HCT116 (cell line): ENCODE measurements around the gene OR7G3. TPM values are rescaled to one million over a fixed set of nuclear protein-coding genes. Genes with fewer than 3 reads are reported as not detected.

Experiments used
- ATAC-seq: fragments of 200-7000 bp; cut with Tn5 transposase; 2 replicates; pipeline ENCODE4 v1.9.1; 2020; ENCODE audit warnings: mild to moderate bottlenecking, moderate library complexity
- BruUV-seq: library from RNA; stranded (reverse); fragments of 400-500 nt; replicated peaks from 2 replicates; lab custom pipeline; 2021; lab: Mats Ljungman, UMichigan
- CTCF ChIA-PET: fragments of 300-600 bp; sonication (Branson Sonifier 250); formaldehyde crosslinking; loops from one replicate; lab custom pipeline; 2021; ENCODE audit warnings: antibody characterized with exemption; lab: Charles Lee
- POLR2A ChIA-PET: fragments of 300-600, 350-600 bp; sonication (Branson Sonifier 250); formaldehyde crosslinking; loops from one replicate; lab custom pipeline; 2021; ENCODE audit warnings: antibody characterized with exemption; lab: Charles Lee
- RAD21 ChIA-PET, 2 experiments: fragments of 300-600 bp; sonication (Branson Sonifier 250); formaldehyde crosslinking; loops; one replicate each; lab custom pipeline; 2023; ENCODE audit warnings: low total read pairs in 2 of 2; ENCODE audit not compliant: uncharacterized antibody in 2 of 2, unreplicated experiment in 2 of 2, low non-redundant PET in 1 of 2; lab: Charles Lee
- DNase-seq: peaks from one replicate; pipeline ENCODE4 v3.0.0-alpha.2; 2010; ENCODE audit warnings: low read depth, low spot score
- H2AFZ ChIP-seq: fragments of 200-600 bp; shearing (Covaris generic), sonication (generic); 2 replicates; pipeline ENCODE4 v1.6.1; 2017; ENCODE audit warnings: low read depth, mixed run types, mixed read lengths, antibody characterized with exemption, low read length; ENCODE audit not compliant: poor library complexity, severe bottlenecking
- H3K27ac ChIP-seq: 2 replicates; pipeline ENCODE4 v1.5.1; 2012; ENCODE audit warnings: low read depth, low read length
- H3K27me3 ChIP-seq: fragments of 200-600 bp; sonication (generic); 2 replicates; pipeline ENCODE4 v1.6.1; 2016; ENCODE audit warnings: mixed run types, low read length, mixed read lengths; ENCODE audit not compliant: insufficient read depth
- H3K36me3 ChIP-seq, 2 experiments: fragments of 200-500 bp in 1 of 2; fragments of 200-600 bp in 1 of 2; sonication (Bioruptor generic) in 1 of 2; sonication (generic) in 1 of 2; 2 replicates each; pipeline versions ENCODE4 v1.5.1 to v1.6.1; 2014 to 2016; ENCODE audit warnings: low read length in 2 of 2, inconsistent platforms in 1 of 2, mixed read lengths in 1 of 2, mixed run types in 1 of 2; ENCODE audit not compliant: insufficient read depth in 2 of 2, control insufficient read depth in 1 of 2
- H3K4me1 ChIP-seq, 2 experiments: fragments of 200-600 bp in 1 of 2; sonication (generic) in 1 of 2; 2 replicates each; pipeline versions ENCODE4 v1.5.1 to v1.6.1; 2012 to 2017; ENCODE audit warnings: low read length in 2 of 2, inconsistent platforms in 1 of 2, mild to moderate bottlenecking in 1 of 2, mixed read lengths in 1 of 2, mixed run types in 1 of 2, moderate library complexity in 1 of 2; ENCODE audit not compliant: insufficient read depth in 2 of 2, control insufficient read depth in 1 of 2
- H3K4me2 ChIP-seq: fragments of 200-600 bp; sonication (generic); 2 replicates; pipeline ENCODE4 v1.6.1; 2017; ENCODE audit warnings: mixed run types, low read length, mixed read lengths
- H3K4me3 ChIP-seq, 2 experiments: fragments of 200-600 bp in 1 of 2; sonication (generic) in 1 of 2; replicated peaks in 1 of 2; 2 replicates each; pipeline ENCODE4 v1.5.1; 2011 to 2016; ENCODE audit warnings: low read length in 2 of 2, control low read depth in 1 of 2, low read depth in 1 of 2, mild to moderate bottlenecking in 1 of 2, mixed read lengths in 1 of 2, mixed run types in 1 of 2
- H3K79me2 ChIP-seq: fragments of 200-600 bp; sonication (generic); 2 replicates; pipeline ENCODE4 v1.6.1; 2017; ENCODE audit warnings: mild to moderate bottlenecking, mixed run types, low read length, moderate library complexity, mixed read lengths; ENCODE audit not compliant: insufficient read depth
- H3K9ac ChIP-seq: fragments of 200-600 bp; sonication (generic); 2 replicates; pipeline ENCODE4 v1.6.1; 2016; ENCODE audit warnings: low read length, mixed read lengths
- H3K9me2 ChIP-seq: fragments of 200-600 bp; sonication (generic), shearing (Covaris generic); 2 replicates; pipeline ENCODE4 v1.6.1; 2017; ENCODE audit warnings: mixed run types, mild to moderate bottlenecking, moderate library complexity; ENCODE audit not compliant: insufficient read depth
- H3K9me3 ChIP-seq, 2 experiments: fragments of 200-500 bp in 1 of 2; fragments of 200-600 bp in 1 of 2; sonication (Bioruptor generic) in 1 of 2; sonication (generic) in 1 of 2; 2 replicates each; pipeline ENCODE4 v1.6.1; 2014 to 2017; ENCODE audit warnings: low read length in 2 of 2, mixed read lengths in 2 of 2, inconsistent platforms in 1 of 2, low read depth in 1 of 2, mild to moderate bottlenecking in 1 of 2, mixed run types in 1 of 2, moderate library complexity in 1 of 2; ENCODE audit not compliant: control insufficient read depth in 1 of 2, insufficient read depth in 1 of 2
- H4K20me1 ChIP-seq: fragments of 200-600 bp; sonication (generic), shearing (Covaris generic); 2 replicates; pipeline ENCODE4 v1.6.1; 2017; ENCODE audit warnings: mixed run types, mild to moderate bottlenecking, moderate library complexity; ENCODE audit not compliant: insufficient read depth
- CBX3 ChIP-seq: IDR thresholded peaks from 2 replicates; pipeline ENCODE4 v1.6.1; 2012; ENCODE audit warnings: low read depth
- CEBPB ChIP-seq: IDR thresholded peaks from 2 replicates; pipeline ENCODE4 v1.6.1; 2012; ENCODE audit warnings: low read depth
- EGR1 ChIP-seq: IDR thresholded peaks from 2 replicates; pipeline ENCODE4 v1.6.1; 2012; ENCODE audit warnings: low read depth
- EZH2 ChIP-seq: fragments of 200-600 bp; sonication (generic); IDR thresholded peaks from 2 replicates; pipeline ENCODE4 v1.6.1; 2017; ENCODE audit warnings: antibody characterized with exemption, mixed run types
- EZH2phosphoT487 ChIP-seq: fragments of 200-600 bp; IDR thresholded peaks from 2 replicates; pipeline ENCODE4 v1.6.1; 2018; ENCODE audit warnings: antibody characterized with exemption, borderline replicate concordance
- JUND ChIP-seq: IDR thresholded peaks from 2 replicates; pipeline ENCODE4 v1.6.1; 2012
- POLR2AphosphoS5 ChIP-seq: IDR thresholded peaks from 2 replicates; pipeline ENCODE4 v1.6.1; 2011; ENCODE audit warnings: mild to moderate bottlenecking, low read depth, low read length, moderate library complexity
- RAD21 ChIP-seq: IDR thresholded peaks from 2 replicates; pipeline ENCODE4 v1.6.1; 2012; ENCODE audit warnings: low read depth, mild to moderate bottlenecking
- SIN3A ChIP-seq: IDR thresholded peaks from 2 replicates; pipeline ENCODE4 v1.6.1; 2012; ENCODE audit warnings: low read depth
- SP1 ChIP-seq: IDR thresholded peaks from 2 replicates; pipeline ENCODE4 v1.6.1; 2012; ENCODE audit warnings: low read depth
- SRF ChIP-seq: IDR thresholded peaks from 2 replicates; pipeline ENCODE4 v1.6.1; 2012; ENCODE audit warnings: low read depth
- TCF7L2 ChIP-seq: IDR thresholded peaks from 2 replicates; pipeline ENCODE4 v1.7.0; 2011; ENCODE audit warnings: borderline replicate concordance, inconsistent platforms; ENCODE audit not compliant: insufficient read depth, insufficient read length; ENCODE audit errors: extremely low read depth
- YY1 ChIP-seq: IDR thresholded peaks from 2 replicates; pipeline ENCODE4 v1.6.1; 2011; ENCODE audit warnings: low read length, low read depth, moderate library complexity, mild to moderate bottlenecking; ENCODE audit not compliant: insufficient replicate concordance; ENCODE audit errors: extremely low read depth
- ZNF274 ChIP-seq: fragments of 200-500 bp; sonication (Bioruptor generic); IDR thresholded peaks from 2 replicates; pipeline ENCODE4 v1.6.1; 2014; ENCODE audit warnings: mild to moderate bottlenecking, low read depth, low read length, inconsistent platforms
- intact Hi-C: fragments of 100-400 bp; cut with micrococcal nuclease; formaldehyde crosslinking; loops from 2 replicates; pipeline ENCODE4 v1.10.0; 2022
- total RNA-seq: library from RNA; stranded (reverse); gene quantifications from one replicate; pipeline ENCODE4 v1.2.1, GENCODE V29; 2021; ENCODE audit not compliant: unreplicated experiment
- TF ChIP-seq, protein P1 (sequence below): IDR thresholded peaks from 2 replicates; pipeline ENCODE4 v1.6.1; 2012
- TF ChIP-seq, protein P2 (sequence below): IDR thresholded peaks from 2 replicates; pipeline ENCODE4 v1.6.1; 2011; ENCODE audit warnings: mild to moderate bottlenecking, low read length, moderate library complexity; ENCODE audit not compliant: insufficient replicate concordance; ENCODE audit errors: extremely low read depth
- TF ChIP-seq, protein P3 (sequence below): IDR thresholded peaks from 2 replicates; pipeline ENCODE4 v1.6.1; 2012; ENCODE audit warnings: low read depth
- TF ChIP-seq, protein P4 (sequence below), 3 experiments: fragments of 200-600 bp in 1 of 3; sonication (generic) in 1 of 3; IDR thresholded peaks in 2 of 3; conservative IDR thresholded peaks in 1 of 3; 2 replicates each; pipeline ENCODE4 v1.5.1; 2012 to 2017; ENCODE audit warnings: low read depth in 2 of 3, low read length in 2 of 3, antibody characterized with exemption in 1 of 3, borderline replicate concordance in 1 of 3, control low read depth in 1 of 3, mild to moderate bottlenecking in 1 of 3, mixed read lengths in 1 of 3, mixed run types in 1 of 3, moderate library complexity in 1 of 3; ENCODE audit not compliant: insufficient read depth in 1 of 3

OR7G3 gene
- total RNA-seq, 1 experiment from 2014 or later = not detected

DNA sequence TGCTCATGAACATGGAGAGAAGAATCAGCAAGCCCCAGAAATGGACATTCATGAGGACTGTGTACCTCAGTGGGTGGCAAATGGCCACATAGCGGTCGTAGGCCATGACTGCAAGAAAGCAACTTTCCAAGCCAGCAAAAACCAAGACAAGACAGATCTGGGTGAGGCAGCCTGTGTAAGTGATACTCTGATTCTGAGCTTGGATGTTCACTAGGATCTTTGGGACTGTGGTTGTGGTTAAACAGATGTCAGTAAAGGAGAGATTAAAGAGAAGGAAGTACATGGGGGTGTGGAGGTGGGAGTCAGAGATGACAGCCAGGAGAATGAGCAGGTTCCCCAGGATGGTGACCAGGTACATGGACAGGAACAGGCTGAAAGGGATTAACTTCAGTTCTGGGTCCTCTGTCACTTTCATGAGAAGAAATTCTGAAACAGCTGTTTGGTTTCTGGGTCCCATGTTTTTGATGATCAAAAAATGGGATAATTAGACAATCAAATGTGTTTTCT is 11.4 kb downstream of the OR7G3 start, which contains the start of gene OR7G1:
Gene OR7G1 (minus strand): TSS at position 457 of the 507 bp plus-strand sequence. CDS start 0 bp downstream, at position 457.
- RAD21 ChIA-PET = no interaction called here
- Histone ChIP-seq H3K9ac (no peak within 1 kb of the TSS), H3K4me2 (no peak within 1 kb of the TSS), H3K27me3 (no peaks in the 10 kb centered on the region), H3K27ac (no peak within 1 kb of the TSS), H3K36me3 (no peaks in the 10 kb centered on the region), H3K9me2 (no peaks in the 10 kb centered on the region), H3K4me1 (no peaks in the 10 kb centered on the region), H4K20me1 (no peaks in the 10 kb centered on the region)
- DNase-seq = no peak
- no peak for TF ChIP-seq SRF
- no peak for TF ChIP-seq YY1
- TF ChIP-seq TCF7L2 = no peak
- TF ChIP-seq, protein P1, sequence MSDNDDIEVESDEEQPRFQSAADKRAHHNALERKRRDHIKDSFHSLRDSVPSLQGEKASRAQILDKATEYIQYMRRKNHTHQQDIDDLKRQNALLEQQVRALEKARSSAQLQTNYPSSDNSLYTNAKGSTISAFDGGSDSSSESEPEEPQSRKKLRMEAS = no peak
- TF ChIP-seq EGR1 = no peak
- no peak for TF ChIP-seq SP1
- TF ChIP-seq RAD21 = no peak
- TF ChIP-seq EZH2phosphoT487 = no peak
- no peak for TF ChIP-seq JUND
- TF ChIP-seq POLR2AphosphoS5 = no peak
- TF ChIP-seq, protein P2, sequence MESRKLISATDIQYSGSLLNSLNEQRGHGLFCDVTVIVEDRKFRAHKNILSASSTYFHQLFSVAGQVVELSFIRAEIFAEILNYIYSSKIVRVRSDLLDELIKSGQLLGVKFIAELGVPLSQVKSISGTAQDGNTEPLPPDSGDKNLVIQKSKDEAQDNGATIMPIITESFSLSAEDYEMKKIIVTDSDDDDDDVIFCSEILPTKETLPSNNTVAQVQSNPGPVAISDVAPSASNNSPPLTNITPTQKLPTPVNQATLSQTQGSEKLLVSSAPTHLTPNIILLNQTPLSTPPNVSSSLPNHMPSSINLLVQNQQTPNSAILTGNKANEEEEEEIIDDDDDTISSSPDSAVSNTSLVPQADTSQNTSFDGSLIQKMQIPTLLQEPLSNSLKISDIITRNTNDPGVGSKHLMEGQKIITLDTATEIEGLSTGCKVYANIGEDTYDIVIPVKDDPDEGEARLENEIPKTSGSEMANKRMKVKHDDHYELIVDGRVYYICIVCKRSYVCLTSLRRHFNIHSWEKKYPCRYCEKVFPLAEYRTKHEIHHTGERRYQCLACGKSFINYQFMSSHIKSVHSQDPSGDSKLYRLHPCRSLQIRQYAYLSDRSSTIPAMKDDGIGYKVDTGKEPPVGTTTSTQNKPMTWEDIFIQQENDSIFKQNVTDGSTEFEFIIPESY = no peak
- no peak for TF ChIP-seq CEBPB
- TF ChIP-seq, protein P3, sequence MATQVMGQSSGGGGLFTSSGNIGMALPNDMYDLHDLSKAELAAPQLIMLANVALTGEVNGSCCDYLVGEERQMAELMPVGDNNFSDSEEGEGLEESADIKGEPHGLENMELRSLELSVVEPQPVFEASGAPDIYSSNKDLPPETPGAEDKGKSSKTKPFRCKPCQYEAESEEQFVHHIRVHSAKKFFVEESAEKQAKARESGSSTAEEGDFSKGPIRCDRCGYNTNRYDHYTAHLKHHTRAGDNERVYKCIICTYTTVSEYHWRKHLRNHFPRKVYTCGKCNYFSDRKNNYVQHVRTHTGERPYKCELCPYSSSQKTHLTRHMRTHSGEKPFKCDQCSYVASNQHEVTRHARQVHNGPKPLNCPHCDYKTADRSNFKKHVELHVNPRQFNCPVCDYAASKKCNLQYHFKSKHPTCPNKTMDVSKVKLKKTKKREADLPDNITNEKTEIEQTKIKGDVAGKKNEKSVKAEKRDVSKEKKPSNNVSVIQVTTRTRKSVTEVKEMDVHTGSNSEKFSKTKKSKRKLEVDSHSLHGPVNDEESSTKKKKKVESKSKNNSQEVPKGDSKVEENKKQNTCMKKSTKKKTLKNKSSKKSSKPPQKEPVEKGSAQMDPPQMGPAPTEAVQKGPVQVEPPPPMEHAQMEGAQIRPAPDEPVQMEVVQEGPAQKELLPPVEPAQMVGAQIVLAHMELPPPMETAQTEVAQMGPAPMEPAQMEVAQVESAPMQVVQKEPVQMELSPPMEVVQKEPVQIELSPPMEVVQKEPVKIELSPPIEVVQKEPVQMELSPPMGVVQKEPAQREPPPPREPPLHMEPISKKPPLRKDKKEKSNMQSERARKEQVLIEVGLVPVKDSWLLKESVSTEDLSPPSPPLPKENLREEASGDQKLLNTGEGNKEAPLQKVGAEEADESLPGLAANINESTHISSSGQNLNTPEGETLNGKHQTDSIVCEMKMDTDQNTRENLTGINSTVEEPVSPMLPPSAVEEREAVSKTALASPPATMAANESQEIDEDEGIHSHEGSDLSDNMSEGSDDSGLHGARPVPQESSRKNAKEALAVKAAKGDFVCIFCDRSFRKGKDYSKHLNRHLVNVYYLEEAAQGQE = no peak
- TF ChIP-seq, protein P4, sequence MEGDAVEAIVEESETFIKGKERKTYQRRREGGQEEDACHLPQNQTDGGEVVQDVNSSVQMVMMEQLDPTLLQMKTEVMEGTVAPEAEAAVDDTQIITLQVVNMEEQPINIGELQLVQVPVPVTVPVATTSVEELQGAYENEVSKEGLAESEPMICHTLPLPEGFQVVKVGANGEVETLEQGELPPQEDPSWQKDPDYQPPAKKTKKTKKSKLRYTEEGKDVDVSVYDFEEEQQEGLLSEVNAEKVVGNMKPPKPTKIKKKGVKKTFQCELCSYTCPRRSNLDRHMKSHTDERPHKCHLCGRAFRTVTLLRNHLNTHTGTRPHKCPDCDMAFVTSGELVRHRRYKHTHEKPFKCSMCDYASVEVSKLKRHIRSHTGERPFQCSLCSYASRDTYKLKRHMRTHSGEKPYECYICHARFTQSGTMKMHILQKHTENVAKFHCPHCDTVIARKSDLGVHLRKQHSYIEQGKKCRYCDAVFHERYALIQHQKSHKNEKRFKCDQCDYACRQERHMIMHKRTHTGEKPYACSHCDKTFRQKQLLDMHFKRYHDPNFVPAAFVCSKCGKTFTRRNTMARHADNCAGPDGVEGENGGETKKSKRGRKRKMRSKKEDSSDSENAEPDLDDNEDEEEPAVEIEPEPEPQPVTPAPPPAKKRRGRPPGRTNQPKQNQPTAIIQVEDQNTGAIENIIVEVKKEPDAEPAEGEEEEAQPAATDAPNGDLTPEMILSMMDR (IDR thresholded peaks at IDR 0.05 in 2 of 3, conservative IDR thresholded peaks at IDR 0.05 in 1 of 3; ENCODE audit: borderline replicate concordance in 1 of 3, insufficient read depth in 1 of 3, low read depth in 2 of 3, low read length in 2 of 3) = no peak
- no peak for TF ChIP-seq EZH2
- TF ChIP-seq CBX3 = no peak
- TF ChIP-seq ZNF274 = no peak
- TF ChIP-seq SIN3A = no peak
- TF ChIP-seq, all 23 proteins: peak for 0
- Histone ChIP-seq H3K9me3 (no peaks in the 10 kb centered on the region), H3K79me2 (no peaks in the 10 kb centered on the region), H2AFZ (no peak within 1 kb of the TSS), H3K4me3 (no peak within 1 kb of the TSS)
- POLR2A ChIA-PET = no interaction called here
- no peak for ATAC-seq
- intact Hi-C loops = no loop called here
- BruUV-seq = no TSS peak
- CTCF ChIA-PET = no interaction called here
